HG02571 (cell line): ENCODE measurements around the gene HDHD5.
"Not testable (repeated sequence)": the region's sequence is repeated elsewhere in the genome, so short reads cannot be mapped to it uniquely, and the experiment has no call there.

ENCODE experiments used
- ATAC-seq: cut with Tn5 transposase; IDR thresholded peaks from one replicate; pipeline ENCODE4 v1.9.1; 2021; ENCODE audit warnings: mild to moderate bottlenecking, moderate library complexity; ENCODE audit not compliant: unreplicated experiment

Gene HDHD5

DNA sequence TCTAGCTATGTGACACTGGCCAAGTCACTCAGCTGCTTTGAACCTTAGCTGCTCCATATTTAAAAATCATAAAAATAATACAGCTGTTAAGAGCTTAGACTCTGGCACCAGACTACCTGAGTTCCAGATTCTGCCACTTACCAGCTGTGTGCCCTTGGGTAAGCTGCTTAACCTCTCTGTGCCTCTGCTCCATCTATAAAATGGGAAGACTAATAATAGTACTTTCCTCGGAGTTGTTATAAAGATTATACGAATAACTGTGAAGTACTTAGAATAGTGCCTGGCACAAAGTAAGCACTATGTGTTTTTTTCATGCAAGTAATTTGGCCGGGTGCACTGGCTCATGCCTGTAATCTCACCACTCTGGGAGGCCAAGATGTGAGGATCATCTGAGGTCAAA is 1.4 kb downstream of the HDHD5 start:
- no peak for ATAC-seq

DNA sequence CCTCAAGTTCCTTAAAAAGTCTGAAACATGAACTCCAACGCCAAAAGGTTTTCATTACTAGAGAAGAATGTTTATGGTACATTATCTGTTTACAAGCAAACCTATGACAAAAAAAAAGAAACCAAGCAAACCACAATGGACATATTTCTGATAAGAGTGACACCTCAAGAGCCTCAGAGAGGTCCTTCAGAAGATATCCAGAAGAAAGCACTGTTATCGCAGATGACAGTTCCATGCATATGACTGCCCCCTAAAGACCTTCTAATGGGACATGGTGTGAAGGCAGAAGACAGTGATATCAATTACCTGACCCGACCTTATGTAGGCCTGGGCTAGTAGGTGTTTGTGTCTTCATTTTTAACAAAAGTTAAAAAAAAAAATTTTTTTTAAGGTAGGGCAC is 3.1 kb downstream of the HDHD5 start:
- no peak for ATAC-seq

DNA sequence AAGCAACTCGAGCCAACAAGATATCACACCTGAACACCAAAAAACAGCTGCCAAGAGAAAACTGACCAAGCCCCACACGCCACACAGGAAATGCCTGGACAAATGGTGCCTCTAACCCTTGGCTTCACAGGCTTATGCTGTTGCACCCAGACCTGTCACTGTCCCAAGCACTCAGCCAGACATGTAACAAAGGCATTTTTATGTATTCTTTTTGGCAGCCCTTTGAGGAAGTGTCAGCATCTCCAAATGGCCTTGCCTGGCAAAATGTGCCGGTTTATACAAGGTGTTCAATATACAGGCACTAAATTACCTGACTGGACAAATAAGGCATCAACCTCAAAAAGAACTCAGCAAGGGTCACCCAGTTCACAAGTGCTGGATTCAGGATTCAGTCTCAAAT is 6.1 kb downstream of the HDHD5 start:
- no peak for ATAC-seq

DNA sequence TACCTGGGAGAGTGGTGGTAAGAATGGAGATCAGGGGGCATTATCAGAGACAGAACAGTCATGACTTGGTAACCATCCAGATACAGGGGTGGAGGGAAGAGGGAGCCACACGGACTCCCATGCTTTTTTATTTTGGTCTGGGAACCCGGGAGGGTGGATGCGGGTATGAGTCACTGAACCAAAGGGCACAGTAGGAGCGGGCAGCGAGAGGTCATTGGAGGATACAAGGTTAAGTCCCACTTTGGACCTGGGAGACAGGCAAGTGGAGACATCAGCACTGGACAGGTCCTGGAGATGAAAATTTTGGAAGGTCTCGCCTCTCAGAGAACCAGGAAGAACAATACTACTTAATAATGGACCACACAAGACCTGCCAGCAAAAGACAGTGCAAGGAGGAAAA is 6.7 kb downstream of the HDHD5 start:
- ATAC-seq, result no peak

DNA sequence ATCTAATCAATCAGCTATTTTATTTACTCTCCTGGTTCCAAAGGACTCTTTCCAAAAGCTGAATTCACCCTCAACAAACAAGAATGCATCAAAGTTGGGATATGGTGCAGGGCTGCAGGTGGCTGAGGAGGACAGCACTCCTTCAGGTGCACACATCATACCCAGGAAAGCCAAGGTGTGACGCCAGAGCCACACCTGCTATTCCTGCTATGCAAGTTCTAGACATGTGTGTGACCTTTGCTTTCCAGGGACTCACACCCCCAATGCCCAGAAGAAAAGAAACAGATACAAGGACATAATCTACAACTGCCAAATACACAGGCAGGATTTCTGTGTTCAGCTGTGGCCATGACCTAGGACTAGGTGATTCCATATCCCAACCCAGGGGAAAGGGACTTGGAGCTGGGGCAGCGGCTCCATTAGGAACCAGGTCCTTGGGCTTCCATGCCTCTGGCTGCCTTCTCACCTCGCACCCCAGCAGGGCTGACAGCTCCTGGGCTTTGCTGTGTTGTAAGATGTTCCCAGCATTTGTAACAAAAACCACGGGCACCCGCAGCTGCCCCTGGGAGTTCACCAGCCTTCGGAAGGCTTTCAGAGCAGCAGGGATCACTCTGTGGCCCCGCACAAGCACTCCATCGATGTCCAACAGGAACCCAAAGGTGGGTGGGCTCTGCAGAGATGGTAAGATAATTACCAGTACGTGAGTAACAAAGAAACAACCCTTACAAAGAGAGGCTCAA is 9.8 kb downstream of the HDHD5 start:
- ATAC-seq, result no peak

DNA sequence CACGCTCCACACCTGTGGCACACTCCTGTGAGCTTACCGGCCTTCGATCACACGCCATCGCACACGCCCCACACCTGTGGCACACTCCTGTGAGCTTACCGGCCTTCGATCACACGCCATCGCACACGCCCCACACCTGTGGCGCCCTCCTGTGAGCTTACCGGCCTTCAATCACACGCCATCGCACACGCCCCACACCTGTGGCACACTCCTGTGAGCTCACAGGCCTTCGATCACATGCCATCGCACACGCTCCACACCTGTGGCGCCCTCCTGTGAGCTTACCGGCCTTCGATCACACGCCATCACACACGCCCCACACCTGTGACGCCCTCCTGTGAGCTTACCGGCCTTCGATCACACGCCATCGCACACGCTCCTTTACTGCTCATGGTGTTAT is 11.6 kb downstream of the HDHD5 start:
- not testable (repeated sequence) for ATAC-seq

DNA sequence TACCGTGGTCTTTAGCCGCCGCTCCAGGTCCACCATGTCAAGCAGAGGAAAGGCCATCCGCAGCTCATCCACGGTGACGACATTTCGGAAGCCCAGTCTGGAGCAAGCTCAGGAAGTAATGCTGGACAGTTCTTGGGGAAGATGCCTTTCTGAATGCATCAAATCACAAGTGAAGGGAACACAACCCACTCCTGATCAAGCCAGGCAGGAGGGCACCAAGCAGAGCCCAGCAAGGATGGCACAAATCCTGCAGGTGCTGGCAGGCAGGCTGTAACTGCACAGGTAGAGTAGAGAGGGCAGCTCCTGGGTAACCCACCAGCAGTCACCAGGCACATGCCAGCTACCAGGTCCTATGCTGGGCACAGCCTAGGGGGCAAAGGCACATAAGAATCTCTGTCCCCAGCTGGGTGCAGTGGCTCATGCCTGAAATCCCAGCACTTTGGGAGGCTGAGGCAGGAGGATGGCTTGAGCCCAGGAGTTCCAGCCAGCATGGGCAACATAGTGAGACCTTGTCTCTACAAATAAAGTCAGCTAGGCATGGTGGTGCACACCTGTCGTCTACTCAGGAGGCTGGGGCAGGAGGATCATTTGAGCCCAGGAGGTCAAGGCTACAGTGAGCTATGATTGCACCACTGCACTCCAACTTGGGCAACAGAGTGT is 13.9 kb downstream of the HDHD5 start:
- no peak for ATAC-seq

DNA sequence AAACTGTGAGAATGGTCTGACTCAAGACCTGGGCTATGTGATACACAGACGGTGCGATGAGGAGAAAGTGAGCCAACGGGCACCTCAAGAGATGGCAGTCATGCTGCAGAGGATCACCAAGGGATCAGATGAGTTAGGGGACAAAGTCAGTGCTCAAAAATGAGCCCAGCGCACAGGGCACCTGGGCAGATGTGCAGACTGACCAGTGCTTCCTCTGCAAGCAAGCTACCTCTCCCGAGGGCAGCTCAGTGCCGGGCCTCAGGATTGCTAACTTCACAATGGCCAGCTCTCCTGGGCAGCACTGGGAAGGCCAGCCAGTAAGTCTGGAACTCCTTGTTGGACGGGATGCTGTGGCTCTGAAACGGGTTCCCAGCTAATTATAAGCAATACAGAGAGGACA is 15.3 kb downstream of the HDHD5 start:
- no peak for ATAC-seq

DNA sequence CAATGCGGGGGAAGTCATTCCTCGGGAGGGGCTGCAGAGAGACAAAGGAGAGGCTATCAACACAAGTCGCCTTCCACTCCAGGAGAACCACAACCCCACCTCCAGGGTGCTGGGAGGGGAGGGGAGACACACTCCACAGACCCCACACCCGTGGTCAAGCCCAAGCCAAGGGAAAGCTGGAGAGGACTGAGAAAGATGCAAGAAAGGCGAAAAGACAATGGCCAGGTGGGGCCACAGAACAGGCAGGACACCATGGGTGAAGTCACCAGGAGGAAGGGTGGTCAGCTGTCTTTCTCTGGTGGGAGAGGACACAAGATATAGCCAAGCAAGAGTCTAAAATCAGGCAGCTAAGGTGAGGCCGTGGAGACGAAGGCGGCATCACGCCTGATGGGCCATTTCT is 16.0 kb downstream of the HDHD5 start:
- no peak for ATAC-seq

DNA sequence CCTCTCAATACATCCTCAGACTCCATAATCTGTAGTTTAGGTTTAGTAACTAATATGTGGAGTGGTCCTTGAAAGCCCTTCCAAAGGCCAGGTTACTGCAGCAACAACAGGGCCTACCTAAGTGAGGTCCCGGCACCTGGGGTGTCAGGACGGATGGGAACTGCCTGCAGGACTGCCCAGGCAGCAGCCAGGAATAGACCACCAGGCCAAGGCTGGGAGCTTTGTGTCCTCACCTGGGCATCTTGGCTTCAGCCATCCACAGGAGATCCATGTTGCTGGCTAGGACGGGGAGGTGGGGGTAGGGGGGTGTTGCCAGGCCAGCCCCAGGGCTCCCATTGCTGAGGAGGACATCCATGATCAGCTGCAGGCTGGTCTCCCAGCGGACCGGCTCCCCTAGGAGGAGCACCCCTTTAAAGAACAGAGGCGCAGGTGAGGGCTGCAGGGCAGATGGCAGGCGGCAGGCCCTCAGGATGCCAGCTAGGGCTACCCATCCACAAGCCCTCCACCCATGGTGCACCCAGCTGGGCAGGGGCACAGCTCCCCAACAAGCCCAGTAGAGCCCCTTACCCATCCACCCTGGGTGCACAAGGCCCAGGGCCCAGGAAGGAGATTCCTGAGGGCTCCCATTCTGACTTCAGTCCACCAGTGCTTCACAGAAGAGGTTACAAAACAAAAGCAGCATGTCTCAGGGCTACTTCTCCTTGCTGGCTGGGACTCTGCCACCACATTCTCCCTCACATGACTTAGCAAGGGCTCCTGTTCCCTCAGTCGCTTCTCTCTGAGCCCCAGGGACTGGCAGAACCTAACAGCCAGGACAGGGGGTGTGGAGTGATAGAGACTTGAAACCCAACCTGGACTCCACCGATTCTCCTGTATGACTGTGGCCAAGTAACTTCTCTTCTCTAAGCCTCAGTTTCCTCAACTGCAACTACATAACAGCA is 18.0 kb downstream of the HDHD5 start:
- no peak for ATAC-seq

DNA sequence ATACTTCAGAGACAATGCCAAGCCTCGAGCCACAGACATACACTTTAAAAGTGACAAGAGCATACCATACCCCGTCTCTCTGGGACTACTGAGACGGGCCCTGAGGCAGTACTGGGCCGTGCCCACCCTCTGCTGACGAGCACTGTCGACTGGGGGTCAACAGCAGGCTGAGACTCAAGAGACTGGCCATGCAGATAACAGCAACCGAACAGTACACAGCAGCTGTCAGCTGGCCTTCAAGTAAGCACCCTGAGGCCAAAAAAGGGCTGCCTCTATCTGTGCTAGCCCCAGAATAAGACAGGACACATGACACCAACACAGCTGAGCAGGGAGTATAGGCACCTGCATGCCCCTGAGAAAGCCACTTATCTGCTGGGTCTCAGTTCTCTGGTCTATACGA is 19.1 kb downstream of the HDHD5 start:
- no peak for ATAC-seq

DNA sequence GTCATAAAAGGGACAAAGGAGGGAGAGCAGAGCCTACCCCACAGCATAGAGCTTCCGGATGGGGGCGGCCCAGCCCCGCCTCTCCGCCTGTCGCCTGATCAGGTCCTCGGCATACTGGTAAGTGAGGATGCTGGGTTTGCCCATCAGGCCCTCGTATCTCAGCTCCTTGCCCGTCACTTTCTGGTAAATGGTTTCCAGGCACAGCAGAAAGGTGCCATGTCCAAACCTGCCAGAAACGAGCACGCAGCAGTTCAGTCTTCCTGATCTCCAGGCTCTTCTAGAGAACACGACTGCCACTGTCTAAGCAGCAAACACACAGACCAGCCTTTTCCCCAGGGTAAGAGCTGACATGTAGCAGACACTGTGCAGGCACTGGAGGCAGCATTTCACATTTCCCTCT is 20.6 kb downstream of the HDHD5 start:
- ATAC-seq, result no peak

DNA sequence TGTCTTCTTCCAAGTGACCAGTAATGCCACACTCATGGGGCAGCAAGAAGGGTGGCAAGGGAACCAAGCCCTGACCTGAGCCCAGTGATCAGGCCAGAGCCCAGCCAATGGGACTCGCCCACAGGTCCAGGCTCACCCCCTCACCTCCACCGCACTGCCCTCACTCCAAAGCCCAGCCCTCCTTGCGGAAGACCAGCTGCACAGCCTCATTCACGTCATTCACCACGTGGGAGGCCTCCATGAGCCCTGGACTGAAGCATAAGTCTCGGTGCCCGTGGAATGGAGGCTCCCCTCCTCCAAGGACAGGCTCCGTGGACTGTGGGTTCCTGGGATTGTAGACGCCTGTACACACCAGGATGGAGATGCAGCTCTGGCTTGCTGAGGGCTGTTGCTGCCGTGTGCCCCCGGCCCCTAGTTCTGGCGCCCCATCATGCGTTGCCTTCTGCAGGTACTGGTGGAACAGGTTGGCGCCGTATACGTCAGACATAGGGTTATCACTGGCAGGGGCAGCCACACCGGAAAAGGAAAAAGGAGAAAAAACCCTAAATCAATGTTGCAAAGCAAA is 21.1 kb downstream of the HDHD5 start:
- no peak for ATAC-seq

DNA sequence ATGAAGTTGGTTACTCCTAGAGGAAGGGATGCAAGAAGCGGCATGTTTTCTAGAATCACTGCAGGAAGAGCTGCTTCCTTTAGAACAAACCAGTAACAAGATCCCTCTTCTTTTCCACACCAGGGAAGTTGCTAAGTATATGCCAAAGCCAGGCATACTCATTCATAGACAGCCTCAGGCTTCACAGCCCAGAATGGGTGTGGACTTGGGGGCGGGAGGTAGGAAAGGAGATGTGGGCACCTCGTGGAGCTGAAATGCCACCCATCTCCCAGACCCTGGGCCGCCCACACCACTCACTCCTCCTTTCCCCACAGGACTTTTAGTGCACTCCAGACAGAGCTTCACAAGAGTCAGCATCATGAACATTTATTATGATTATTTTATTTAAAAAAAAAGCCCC is 21.9 kb downstream of the HDHD5 start:
- ATAC-seq, result no peak

DNA sequence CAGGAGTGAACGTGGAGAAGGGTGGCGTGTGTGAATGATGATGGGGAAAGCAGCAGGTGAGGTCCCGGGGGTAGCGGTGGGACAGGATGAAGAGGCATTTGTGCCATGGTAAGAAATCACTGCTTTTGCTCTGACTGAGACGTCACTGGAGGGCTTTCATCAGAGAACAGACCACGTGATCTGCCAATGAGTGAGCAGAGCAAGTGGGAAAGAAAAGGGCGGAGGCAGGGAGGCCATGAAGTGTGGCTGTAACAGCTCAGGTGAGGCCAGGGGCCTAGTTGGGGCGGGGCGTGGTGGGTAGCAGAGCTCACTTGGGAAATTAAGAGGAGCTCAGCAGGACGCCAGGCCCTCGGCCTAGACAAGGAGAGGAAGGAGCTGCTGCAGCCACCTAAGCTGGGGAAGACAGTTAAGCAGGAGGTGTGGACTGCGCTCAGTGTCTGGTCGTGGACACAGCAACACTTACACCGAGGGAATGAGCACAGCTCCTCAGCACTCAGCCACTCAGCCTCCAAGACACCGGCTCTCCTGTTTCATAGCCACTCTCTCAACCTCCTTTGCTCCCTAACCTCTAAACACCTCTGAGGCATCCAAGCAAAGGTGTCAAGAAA is 23.8 kb downstream of the HDHD5 start:
- ATAC-seq, result no peak

DNA sequence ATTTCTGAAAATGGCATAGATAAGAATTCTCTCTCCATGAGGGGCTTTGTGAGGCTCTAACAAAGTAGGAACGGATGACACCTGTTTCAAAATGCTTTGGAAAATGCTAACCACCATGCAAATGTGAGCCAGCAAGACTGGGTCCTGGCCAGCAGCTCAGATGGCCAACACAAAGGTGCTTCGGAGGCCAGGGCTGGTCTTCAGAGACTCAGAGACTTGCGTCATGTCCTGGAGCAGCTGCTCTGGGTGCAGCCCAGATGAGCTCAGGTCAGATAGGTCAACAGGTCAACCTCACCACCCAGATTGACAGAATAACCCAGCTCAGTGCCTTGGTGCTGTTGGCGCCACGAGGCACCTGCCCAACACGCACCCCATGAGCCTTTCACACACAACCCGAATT is 25.9 kb downstream of the HDHD5 start:
- ATAC-seq, result no peak

DNA sequence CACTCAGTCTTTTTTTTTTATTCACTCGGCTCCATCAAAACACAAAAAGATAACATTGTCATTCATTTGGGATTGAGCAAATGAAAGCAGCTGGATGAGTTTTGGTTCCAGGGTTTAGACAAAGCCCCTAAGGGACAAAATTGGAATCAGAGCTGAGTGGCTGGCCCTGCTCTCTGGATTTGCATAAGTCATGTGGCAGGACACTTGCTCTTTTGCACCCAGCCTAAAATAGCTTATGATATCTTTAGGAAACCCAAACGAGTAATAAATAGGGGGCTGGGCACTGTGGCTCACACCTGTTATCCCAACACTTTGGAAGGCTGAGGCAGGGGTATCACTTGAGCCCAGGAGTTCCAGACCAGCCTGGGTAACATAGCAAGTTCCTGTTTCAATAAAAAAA is 27.0 kb downstream of the HDHD5 start:
- ATAC-seq, result no peak

DNA sequence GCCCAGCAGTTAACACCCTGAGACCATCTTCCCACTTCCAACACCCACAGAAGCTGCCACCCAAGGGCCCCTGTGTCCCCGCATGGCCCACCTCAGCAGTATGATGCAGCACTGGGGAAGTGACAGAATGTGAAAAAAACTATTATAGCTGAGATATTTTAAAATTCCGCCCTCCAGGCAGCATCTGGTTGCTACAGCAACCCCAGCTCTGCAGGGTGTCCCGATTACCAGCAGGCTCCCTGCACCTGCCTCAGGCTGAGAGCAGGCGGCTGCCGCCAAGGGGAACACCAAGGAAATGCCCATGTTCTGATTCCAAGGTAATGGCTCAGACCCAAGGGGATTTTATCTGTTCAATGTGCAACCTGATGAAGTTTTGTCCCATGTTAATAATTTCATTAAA is 27.4 kb downstream of the HDHD5 start:
- ATAC-seq, result no peak

DNA sequence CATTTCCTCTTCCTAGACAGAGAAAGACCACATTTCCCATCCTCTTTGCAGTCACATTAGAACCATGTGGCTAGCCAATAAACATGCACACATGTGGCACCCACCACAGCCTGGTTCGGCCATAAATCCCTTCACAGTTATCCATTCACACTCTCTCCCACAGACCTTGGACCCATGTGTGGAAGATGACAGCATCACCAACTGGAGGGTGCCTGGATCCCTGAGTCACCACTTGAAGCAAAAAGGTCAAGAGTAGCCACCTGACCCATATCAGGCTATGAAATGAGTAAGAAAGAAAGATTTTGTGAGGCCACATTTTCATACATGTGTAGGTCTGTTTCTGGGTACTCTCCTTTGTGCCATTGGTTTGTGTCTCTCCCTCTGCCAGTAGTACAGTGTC is 28.9 kb downstream of the HDHD5 start:
- ATAC-seq, result no peak

DNA sequence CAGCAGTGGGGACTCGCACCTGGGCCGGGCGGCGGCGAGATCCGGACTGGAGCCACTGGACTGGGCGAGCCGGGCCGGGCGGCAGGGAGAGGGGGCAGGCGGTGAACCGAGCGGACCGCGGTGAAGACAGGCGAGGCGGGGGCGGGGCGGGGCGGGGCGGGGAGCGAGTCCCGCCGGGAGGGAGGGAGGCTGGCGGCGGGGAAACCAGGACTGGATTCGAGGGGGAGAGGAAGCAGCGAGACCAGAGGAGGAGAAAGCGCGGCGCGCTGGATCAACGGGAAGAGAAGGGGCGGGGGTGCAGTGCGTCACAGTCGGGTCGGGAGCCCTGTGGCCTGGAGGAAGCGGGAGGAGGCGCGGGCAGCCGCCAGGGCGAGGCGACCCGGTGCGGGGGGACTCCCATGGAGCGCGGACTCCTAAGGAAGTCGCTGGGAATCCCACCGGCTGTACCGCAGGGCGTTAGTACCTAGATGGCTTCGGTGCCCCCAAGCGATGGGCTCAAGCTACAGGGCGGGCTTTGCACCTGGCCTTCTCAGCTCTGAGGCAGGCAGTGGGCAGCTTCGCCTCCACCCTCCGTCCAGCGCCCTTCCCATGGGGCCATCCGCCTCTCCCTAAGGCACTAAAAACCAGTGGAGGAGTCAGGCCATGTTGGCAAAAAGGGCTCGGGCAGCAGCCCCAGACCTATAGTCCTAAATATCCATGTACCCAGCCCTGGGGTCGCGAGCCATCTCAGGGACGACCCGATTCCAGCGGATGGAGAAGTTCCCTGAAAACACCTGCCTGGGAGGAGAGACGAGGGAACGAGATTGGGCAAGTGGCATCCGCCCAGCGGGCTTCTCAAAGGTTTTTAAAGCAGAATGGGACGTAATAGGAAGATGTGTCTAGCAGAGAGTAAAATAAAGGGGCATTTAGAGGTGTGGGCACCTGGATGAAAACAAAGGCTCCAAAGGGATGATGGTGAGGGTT is 37.6 kb downstream of the HDHD5 start, which contains the start of gene TMEM121B:
TMEM121B (minus strand) TSS at position 128 of the 963 bp plus-strand sequence. CDS start 233 bp downstream, outside the sequence.
- no peak for ATAC-seq
